IPS-15b (cell line): ENCODE measurements around the gene HOXB4.

Source experiments
- H3K27me3 ChIP-seq: one replicate; pipeline ENCODE4 v1.6.1; 2013; ENCODE audit warnings: low read length; ENCODE audit not compliant: control insufficient read depth, insufficient read depth
- H3K36me3 ChIP-seq: one replicate; pipeline ENCODE4 v1.6.1; 2013; ENCODE audit warnings: low read length; ENCODE audit not compliant: control insufficient read depth, insufficient read depth
- H3K4me1 ChIP-seq: one replicate; pipeline ENCODE4 v1.6.1; 2013; ENCODE audit warnings: mild to moderate bottlenecking, low read length; ENCODE audit not compliant: control insufficient read depth, insufficient read depth
- H3K4me3 ChIP-seq: one replicate; pipeline ENCODE4 v1.5.1; 2013; ENCODE audit warnings: low read depth, low read length
- H3K9ac ChIP-seq: one replicate; pipeline ENCODE4 v1.6.1; 2013; ENCODE audit warnings: low read depth, mild to moderate bottlenecking, low read length
- H3K9me3 ChIP-seq: one replicate; pipeline ENCODE4 v1.6.1; 2013; ENCODE audit warnings: mild to moderate bottlenecking, low read length; ENCODE audit not compliant: control insufficient read depth, insufficient read depth

The HOXB4 gene

DNA sequence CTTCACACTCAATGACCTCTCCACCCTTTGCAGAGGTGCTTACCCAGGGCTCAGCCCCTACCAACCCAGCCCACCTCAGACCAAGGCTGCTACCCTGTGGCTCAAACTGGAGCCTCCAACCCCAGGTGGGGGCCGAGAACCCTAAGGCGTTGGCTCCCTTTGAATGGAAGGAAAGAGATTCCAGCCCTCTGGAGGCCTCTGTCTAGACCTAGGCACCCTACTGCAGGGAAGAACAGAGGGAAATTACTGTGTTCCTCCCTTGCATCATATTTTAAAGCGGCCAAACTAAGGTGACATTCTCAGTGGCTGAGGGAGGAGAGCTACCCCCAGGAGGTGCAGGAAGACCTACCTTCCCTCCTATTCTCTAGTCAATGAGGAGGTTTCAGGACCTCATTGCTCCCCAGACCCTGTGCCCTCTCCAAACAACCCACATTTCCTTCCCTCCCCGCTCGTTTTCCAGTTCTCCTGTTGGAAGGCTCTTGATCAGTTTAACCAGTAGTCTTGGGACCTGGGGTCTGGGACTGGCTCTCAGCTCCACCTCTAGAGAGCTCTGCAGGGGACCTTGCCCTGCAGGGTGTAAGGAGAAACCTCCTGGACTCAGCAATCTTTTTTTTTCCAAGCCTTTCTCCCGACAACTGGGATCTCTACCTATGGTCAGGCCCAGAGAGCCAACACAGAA, 42.5 kb upstream of the HOXB4 start:
- Histone ChIP-seq H3K4me3 (peak overlapping the region; percentile 30), H3K27me3 (peaks cover 100% of the 10 kb centered on the region), H3K9me3 (no peaks in the 10 kb centered on the region), H3K4me1 (no peaks in the 10 kb centered on the region), H3K36me3 (no peaks in the 10 kb centered on the region), H3K9ac (no peak overlapping the region)

DNA sequence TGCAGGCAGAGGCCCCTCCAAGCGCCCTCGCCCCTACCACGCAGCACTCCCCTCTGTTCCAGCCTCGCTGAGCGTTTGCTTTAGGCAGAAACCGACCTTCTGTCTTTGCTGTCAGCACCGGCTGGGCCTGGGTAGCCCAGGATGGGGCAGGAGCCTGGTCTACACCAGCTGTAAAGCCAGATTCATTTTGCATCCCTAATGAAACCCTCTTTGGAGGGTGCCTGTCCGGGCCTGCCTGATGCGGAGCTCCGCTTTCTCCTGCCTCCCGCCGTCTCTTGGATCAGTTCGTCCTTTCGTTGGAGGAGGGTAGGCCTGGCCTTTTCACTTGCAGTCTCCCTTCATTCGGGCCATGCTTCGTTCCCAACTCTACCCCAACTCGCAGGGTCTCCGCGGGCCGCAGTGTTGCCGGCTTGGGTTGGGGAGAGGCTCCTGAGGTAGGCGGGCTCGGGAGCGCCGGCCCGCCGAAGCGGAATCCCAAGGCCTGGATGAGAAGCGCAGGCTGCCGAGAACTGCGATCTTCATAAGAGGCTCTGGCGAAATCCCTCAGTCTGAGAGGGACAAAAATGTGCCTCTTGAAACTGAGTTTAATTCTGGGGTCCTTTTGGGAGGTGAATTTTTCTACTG, 41.8 kb upstream of the HOXB4 start:
- H3K27me3 ChIP-seq = peaks cover 100% of the 10 kb centered on the region
- H3K9me3 ChIP-seq = no peaks in the 10 kb centered on the region
- no peaks in the 10 kb centered on the region for H3K36me3 ChIP-seq
- H3K4me1 ChIP-seq = no peaks in the 10 kb centered on the region
- H3K9ac ChIP-seq = no peak overlapping the region
- peak overlapping the region; percentile 30 for H3K4me3 ChIP-seq

DNA sequence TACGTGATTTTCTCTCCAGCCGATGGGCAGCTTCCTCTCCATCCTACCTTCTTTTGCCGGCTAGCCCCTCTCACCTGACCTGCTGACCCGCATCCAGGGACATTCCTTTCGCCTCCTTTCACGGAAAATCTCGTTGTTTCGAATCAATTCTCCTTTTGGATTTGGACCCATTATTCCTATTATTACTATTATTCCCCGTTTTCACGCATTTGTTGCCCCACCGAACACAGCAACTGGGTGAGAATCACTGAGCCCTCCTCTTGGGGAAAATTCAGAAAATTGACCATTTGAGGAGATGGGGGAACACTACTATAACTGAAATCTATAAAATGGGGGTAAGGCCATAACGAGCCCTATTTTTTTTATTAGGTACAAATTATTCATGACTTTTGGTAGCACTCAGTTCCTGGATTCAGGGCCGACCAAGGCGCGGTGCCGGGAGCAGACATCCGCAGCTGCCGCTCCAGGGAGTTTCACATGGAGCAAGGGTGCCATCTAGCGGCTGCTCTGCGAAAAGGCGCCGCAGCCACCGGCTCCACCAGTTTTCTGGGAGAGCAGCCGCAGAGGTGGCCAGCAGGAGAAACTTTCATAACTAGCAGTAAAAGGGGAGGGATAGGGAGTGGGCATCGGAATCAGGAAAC, 40.2 kb upstream of the HOXB4 start:
- Histone ChIP-seq H3K9me3 (no peaks in the 10 kb centered on the region), H3K27me3 (peaks cover 98% of the 10 kb centered on the region), H3K4me1 (no peaks in the 10 kb centered on the region), H3K36me3 (no peaks in the 10 kb centered on the region), H3K4me3 (peak overlapping the region; percentile 18), H3K9ac (no peak overlapping the region)

DNA sequence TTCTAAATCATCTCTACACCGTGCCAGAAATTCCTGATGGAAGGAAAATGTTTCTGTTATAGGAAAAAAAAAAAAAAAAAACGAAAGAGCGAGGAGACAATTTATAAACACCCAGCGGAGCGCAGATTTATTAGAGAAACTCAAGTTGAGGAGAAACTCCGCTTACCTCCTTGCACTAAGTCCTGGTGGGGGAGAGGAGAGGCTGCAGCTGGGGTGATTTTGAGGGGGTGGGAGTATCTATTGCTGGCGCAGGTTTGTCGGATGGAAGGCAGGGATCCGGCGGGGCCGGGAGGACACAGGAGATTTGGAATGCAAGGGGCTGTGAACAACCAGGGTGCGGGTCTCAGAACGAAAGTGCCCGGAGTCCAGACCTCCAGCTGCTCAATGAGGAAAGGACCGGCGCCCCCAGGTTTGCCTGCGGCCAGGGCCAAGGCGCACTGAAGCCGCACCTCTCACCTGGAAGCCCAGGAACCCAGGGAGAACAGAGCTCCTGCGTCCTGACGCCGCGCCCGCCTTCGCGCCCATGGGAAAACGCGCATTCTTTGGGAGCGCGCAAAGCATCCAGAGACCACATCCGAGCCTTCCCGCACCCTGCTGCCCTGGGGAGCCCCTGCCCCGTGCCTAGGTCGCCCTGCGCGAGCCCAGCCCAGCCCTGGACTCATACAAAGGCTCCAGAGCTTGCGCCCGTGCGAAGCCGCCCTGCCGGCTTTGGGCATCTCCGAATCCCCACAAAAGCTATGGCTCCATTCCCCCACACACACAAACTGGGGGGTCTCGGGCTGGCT, 39.5 kb upstream of the HOXB4 start:
- H3K4me3 ChIP-seq = peak overlapping the region; percentile 18
- H3K27me3 ChIP-seq = peaks cover 98% of the 10 kb centered on the region
- H3K36me3 ChIP-seq = no peaks in the 10 kb centered on the region
- no peaks in the 10 kb centered on the region for H3K9me3 ChIP-seq
- no peak overlapping the region for H3K9ac ChIP-seq
- no peaks in the 10 kb centered on the region for H3K4me1 ChIP-seq

DNA sequence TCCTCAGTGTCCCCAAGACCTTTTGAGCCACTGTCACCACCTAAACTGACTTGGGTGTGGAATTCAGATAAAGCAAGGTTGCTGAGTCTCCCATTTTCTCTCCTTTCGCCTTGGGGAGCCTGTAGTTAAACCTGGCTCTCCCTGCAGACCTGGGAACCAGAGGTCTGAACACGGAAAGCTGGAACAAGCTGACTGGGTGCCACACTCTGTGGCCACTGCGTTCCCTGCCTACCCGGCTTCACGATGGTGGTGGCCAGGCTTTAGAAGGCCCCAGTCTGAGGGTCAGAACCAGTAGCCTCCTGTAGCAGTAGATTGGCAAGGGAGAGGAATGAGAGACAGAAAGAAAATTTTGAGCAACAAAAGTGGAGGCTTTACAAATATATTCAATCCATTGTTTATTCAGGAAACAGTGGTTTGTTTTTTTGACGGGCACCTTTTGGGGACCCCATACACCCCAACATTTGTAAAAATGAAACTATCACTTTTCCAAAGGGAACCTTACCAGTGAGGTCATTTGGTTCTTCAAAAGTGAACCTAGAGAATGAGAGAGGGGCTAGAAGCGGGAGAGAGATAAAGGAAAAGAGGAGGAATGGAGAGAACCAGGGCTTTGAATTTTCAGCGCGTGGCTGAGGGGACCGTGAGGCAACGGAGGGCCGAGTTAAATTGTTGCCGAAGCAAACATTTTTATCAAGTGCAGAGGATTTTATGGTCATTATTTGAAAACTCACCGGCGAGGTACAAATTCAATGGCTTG, 38.7 kb upstream of the HOXB4 start:
- no peaks in the 10 kb centered on the region for H3K36me3 ChIP-seq
- no peaks in the 10 kb centered on the region for H3K9me3 ChIP-seq
- peak overlapping the region; percentile 11 for H3K4me3 ChIP-seq
- H3K9ac ChIP-seq = no peak overlapping the region
- peaks cover 98% of the 10 kb centered on the region for H3K27me3 ChIP-seq
- H3K4me1 ChIP-seq = peaks cover 2% of the 10 kb centered on the region

DNA sequence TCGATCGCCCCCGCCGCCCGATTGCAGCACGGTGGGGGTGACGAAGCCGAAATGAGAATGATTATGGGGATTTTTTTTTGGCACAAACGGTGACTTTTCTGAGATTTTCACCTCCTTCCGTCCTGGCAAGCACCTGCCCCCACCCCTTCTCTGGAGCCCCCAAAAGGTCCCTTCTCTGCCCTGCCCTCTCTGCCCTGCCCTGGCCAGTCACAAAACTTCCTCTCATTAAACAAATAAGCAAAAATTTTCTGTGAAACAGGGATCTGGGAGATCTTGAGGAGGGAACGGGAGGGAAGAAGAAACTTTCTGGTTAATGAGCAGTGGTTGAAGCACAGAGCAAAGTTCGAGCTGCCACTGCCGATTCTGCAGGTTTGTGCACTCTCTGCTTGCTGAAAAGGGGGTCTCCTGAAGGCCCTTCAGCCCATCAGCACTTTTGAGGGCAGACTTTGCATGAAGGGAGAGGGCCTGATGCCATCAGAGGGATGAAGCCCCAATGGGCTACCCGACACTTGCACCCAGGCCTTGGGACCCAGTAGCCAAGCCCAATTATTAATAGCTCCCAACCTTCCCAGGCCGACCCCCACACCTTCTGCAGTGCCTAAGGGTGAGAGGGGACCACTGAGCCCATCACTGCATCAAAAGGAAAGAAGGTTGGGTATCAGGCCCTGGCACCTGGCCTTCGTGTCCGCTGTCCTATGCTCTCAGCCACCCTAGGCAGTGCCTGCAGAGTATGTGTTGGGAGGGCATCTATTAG, 38.0 kb upstream of the HOXB4 start:
- Histone ChIP-seq H3K36me3 (no peaks in the 10 kb centered on the region), H3K27me3 (peaks cover 98% of the 10 kb centered on the region), H3K4me1 (peaks cover 2% of the 10 kb centered on the region), H3K9ac (no peak overlapping the region), H3K4me3 (peak overlapping the region; percentile 11), H3K9me3 (no peaks in the 10 kb centered on the region)

DNA sequence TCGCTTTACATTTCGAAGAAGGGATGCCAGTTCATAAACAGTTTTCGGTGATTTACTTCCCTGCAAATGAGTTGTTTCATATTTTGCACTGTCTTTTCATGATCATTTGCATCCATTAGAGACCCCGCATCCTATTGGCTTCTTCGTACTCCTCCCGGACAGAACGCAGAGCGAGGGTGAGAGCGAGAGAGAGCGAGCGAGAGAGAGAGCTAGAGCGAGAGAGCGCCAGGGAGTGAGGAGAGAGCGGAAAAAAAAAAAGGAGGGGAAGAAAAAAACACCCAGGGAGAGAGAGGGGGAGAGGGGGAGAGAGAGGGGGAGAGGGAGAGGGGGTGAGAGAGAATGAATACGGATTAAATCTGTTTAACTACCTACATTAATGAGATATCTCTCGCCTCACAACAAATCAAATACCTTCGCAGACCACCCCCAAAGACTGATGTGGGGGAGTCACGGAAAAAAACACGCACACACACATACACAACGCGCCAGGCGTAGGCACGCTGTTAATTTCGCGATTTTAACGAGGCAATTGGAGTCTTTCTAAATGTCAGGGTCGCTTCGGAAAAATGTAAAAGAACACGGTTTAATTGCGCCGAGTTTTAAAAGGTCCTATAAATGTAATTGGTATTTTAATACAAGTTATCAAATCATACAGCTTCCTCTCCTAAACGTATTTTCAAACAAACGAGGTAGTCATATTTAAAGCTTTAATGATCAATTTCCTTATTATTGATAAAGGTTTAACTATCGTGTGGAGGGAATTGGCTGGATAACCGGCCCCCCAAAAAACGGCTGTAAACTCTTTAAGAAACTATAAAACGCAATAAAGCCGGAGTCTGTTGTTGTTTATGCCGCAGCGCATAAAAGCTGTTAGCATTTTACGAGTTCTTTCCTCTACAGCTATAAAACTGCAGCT, 37.2 kb upstream of the HOXB4 start, which contains the start of gene HOXB8:
TSS of gene HOXB8 (minus strand) at position 246 of the 916 bp plus-strand sequence. CDS start 588 bp downstream, outside the sequence.
- no peaks in the 10 kb centered on the region for H3K36me3 ChIP-seq
- H3K9ac ChIP-seq = no peak within 1 kb of the TSS
- H3K4me1 ChIP-seq = peaks cover 2% of the 10 kb centered on the region
- H3K4me3 ChIP-seq = peak within 1 kb of the TSS; percentile 30
- H3K27me3 ChIP-seq = peaks cover 98% of the 10 kb centered on the region
- H3K9me3 ChIP-seq = no peaks in the 10 kb centered on the region

DNA sequence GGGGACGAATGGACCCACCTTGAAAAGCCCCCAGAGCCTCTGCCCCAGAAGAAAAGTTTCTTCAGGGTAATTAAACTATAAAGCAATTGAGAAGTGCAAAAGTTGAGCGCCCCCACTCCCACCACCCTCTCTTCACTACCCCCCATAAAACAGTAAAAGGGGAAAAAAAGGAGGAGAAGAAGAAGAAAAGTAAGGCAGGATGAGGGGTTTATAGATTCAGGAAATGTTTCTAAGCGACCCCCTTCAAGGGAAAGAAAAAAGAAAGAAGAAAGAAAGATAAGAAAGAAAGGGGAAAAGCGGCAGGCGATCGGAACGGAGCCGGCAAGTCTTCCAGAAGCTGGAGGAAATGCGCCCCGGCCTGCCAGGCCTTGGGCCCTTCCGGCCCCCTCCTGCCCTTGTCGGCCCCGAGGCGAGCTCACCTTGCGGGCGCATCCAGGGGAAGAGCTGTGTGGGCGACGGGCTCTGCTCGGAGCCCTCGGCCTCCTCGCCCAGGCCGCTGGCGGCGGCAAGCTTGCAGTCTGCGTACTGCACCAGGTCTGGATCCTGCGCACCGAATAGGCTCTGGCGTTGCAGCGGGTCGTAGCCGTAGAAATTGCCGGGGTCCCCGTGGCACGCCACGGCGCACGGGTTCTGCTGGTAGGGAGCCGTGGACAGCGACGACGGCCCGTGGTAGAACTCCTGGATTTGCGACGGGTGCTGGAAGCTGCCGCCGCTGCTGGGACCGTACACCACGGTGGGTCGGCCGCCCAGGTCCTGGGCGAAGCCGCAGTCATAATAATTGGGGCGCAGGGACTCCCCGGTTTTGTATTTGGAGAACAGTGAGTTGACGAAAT, 35.9 kb upstream of the HOXB4 start:
- Histone ChIP-seq H3K9me3 (no peaks in the 10 kb centered on the region), H3K4me3 (peak overlapping the region; percentile 30), H3K9ac (no peak overlapping the region), H3K27me3 (peaks cover 98% of the 10 kb centered on the region), H3K4me1 (peaks cover 4% of the 10 kb centered on the region), H3K36me3 (no peaks in the 10 kb centered on the region)

DNA sequence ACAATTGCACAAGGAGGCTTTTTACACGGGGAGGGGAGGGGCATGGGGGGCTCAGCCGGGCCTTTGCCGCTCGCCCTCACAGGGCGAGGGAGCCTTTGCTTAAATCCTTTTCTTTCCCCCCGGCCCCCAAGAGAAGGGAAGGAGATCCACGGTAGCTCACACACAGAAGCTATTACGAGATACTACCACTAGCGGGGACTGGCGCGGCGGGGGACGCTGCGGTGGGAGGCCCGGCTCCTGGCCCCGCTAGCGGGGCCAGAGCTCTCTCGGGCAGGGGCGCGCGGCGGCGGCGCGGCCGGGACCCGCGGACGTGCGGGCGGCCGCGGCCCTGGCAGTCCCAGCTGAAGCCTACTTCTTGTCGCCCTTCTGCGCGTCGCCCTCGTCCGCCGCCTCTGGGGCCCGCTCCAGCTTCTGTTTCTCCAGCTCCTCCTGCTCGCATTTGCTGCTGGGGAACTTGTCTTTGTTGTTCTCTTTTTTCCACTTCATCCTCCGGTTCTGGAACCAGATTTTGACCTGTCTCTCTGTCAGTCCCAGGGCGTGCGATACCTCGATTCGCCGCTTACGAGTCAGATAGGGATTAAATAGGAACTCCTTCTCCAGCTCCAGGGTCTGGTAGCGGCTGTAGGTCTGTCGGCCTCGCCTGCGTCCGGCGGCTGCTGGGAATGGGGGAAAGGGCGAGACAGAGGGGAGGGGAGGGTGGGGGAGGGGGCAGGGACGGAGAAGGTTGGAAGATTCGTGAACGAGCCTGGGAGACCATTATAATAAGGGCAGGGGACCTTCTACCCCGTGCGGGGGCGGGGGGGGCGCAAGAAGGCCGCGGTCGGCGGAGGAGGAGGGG, 34.9 kb upstream of the HOXB4 start:
- Histone ChIP-seq H3K9me3 (no peaks in the 10 kb centered on the region), H3K36me3 (no peaks in the 10 kb centered on the region), H3K4me1 (peaks cover 4% of the 10 kb centered on the region), H3K9ac (no peak overlapping the region), H3K27me3 (peaks cover 97% of the 10 kb centered on the region), H3K4me3 (peak overlapping the region; percentile 3)
